GM23248 (cell line): ENCODE data around the gene IGF2BP2. TPM values are rescaled to one million over a fixed set of nuclear protein-coding genes. Genes with fewer than 3 reads are reported as not detected.
A peak's percentile ranks its signal among the peaks of the same experiment; 100 is the strongest.

ENCODE experiments used
- DNase-seq: peaks from one replicate; pipeline ENCODE4 v3.0.0-alpha.2; 2015
- H2AFZ ChIP-seq: fragments of 200-600 bp; sonication (generic); 2 replicates; pipeline ENCODE4 v1.6.1; 2016; ENCODE audit warnings: antibody characterized with exemption
- H3F3A ChIP-seq: fragments of 200-600 bp; sonication (generic); 2 replicates; pipeline ENCODE4 v1.6.1; 2016; ENCODE audit warnings: mild to moderate bottlenecking, antibody characterized with exemption, mixed run types; ENCODE audit not compliant: insufficient read depth
- H3K27ac ChIP-seq: fragments of 200-600 bp; sonication (generic); 2 replicates; pipeline ENCODE4 v1.5.1; 2016; ENCODE audit warnings: mild to moderate bottlenecking
- H3K27me3 ChIP-seq: fragments of 200-600 bp; sonication (generic); replicated peaks from 2 replicates; pipeline ENCODE4 v1.6.1; 2016; ENCODE audit warnings: mild to moderate bottlenecking; ENCODE audit not compliant: insufficient read depth
- H3K36me3 ChIP-seq: fragments of 200-600 bp; sonication (generic); 2 replicates; pipeline ENCODE4 v1.6.1; 2016; ENCODE audit warnings: low read depth, mild to moderate bottlenecking
- H3K4me1 ChIP-seq: fragments of 200-600 bp; sonication (generic); 2 replicates; pipeline ENCODE4 v1.6.1; 2016; ENCODE audit warnings: mild to moderate bottlenecking; ENCODE audit not compliant: insufficient read depth
- H3K4me2 ChIP-seq: fragments of 200-600 bp; sonication (generic); one replicate; pipeline ENCODE4 v1.6.1; 2016; ENCODE audit warnings: mild to moderate bottlenecking; ENCODE audit not compliant: unreplicated experiment
- H3K4me3 ChIP-seq: fragments of 200-600 bp; sonication (generic); 2 replicates; pipeline ENCODE4 v1.5.1; 2016; ENCODE audit warnings: mild to moderate bottlenecking
- H3K79me2 ChIP-seq: fragments of 200-600 bp; sonication (generic); 2 replicates; pipeline ENCODE4 v1.6.1; 2016; ENCODE audit warnings: mild to moderate bottlenecking; ENCODE audit not compliant: insufficient read depth
- H3K9ac ChIP-seq: fragments of 200-600 bp; sonication (generic); 2 replicates; pipeline ENCODE4 v1.6.1; 2016; ENCODE audit warnings: mild to moderate bottlenecking
- H3K9me2 ChIP-seq: fragments of 200-600 bp; sonication (generic); 2 replicates; pipeline ENCODE4 v1.6.1; 2016; ENCODE audit warnings: mixed run types, mild to moderate bottlenecking, moderate library complexity; ENCODE audit not compliant: insufficient read depth
- H3K9me3 ChIP-seq: fragments of 200-600 bp; sonication (generic); one replicate; pipeline ENCODE4 v1.6.1; 2017; ENCODE audit warnings: low read depth
- H4K20me1 ChIP-seq: fragments of 200-600 bp; sonication (generic); 2 replicates; pipeline ENCODE4 v1.6.0; 2016; ENCODE audit not compliant: insufficient read depth
- EZH2 ChIP-seq: fragments of 200-600 bp; sonication (generic); IDR thresholded peaks from 2 replicates; pipeline ENCODE4 v1.6.1; 2018; ENCODE audit warnings: antibody characterized with exemption, mild to moderate bottlenecking; ENCODE audit not compliant: insufficient read depth, poor library complexity, severe bottlenecking
- EZH2phosphoT487 ChIP-seq: fragments of 200-600 bp; sonication (generic); IDR thresholded peaks from 2 replicates; pipeline ENCODE4 v1.6.1; 2018; ENCODE audit warnings: antibody characterized with exemption, moderate library complexity, mild to moderate bottlenecking, low read depth; ENCODE audit not compliant: insufficient read depth
- WGBS, 2 experiments: methylation state at CpG; one replicate each; pipeline ENCODE4 v1.1.6; 2015 to 2017; ENCODE audit warnings: low lambda C conversion rate in 2 of 2, low coverage in 1 of 2; ENCODE audit errors: missing lambda C conversion rate in 2 of 2; 5-methylcytosine and 5-hydroxymethylcytosine counted together
- in situ Hi-C: fragments of 300-500 bp; cut with MboI; formaldehyde crosslinking; loops from 2 replicates; pipeline ENCODE4 v1.15.0; 2020
- polyA plus RNA-seq: library from polyadenylated mRNA; unstranded; fragments of >200 nt; fragmentation: Nextera tagmentation; extraction: Ambion mirVana; gene quantifications from 2 replicates; pipeline ENCODE4 v1.2.1, GENCODE V29; 2016
- total RNA-seq: library from RNA; depleted of rRNA; stranded (reverse); fragments of >200 nt; shearing (Covaris generic); gene quantifications from 2 replicates; pipeline ENCODE4 v1.2.3, GENCODE V29; 2014

Gene IGF2BP2
- total and polyA plus RNA-seq, 2 experiments from 2014 or later, result 60.6 to 62.5 TPM

GRCh38 chr3:185828755-185829154, 3.9 kb upstream of the IGF2BP2 start:
- TF ChIP-seq EZH2, result no peak
- no peak for TF ChIP-seq EZH2phosphoT487
- in situ Hi-C loops, result no loop called here
- no peak overlapping the region for H3K4me2 ChIP-seq

GRCh38 chr3:185827595-185828344, 2.9 kb upstream of the IGF2BP2 start:
- WGBS, 2 experiments, result 93 to 95% methylated on average over 10 of the region's 10 CpGs
- H3K4me2 ChIP-seq, result no peak overlapping the region
- H3K27ac ChIP-seq, result no peak overlapping the region
- H3K79me2 ChIP-seq, result peaks cover 39% of the 10 kb centered on the region
- H3K9me2 ChIP-seq, result no peaks in the 10 kb centered on the region
- in situ Hi-C loops, result no loop called here
- H3K9ac ChIP-seq, result no peak overlapping the region
- H2AFZ ChIP-seq, result no peak overlapping the region
- H3K36me3 ChIP-seq, result 0 out of 2 replicates have a peak, but pooled peaks cover 4% of the 10 kb centered on the region
- no peaks in the 10 kb centered on the region for H3K9me3 ChIP-seq
- no peaks in the 10 kb centered on the region for H3K27me3 ChIP-seq
- no peaks in the 10 kb centered on the region; the same call in 1 of the 2 replicates for H3K4me1 ChIP-seq
- no peak for TF ChIP-seq EZH2phosphoT487
- no peak for TF ChIP-seq EZH2
- DNase-seq, result no peak
- no peaks in the 10 kb centered on the region; the same call in 1 of the 2 replicates for H3F3A ChIP-seq
- H3K4me3 ChIP-seq, result no peak overlapping the region
- no peaks in the 10 kb centered on the region for H4K20me1 ChIP-seq

More at GRCh38 chr3:185828755-185829154, 3.9 kb upstream of the IGF2BP2 start:
- no peaks in the 10 kb centered on the region for H4K20me1 ChIP-seq
- no peaks in the 10 kb centered on the region for H3F3A ChIP-seq
- H3K9me2 ChIP-seq, result no peaks in the 10 kb centered on the region
- H3K36me3 ChIP-seq, result 0 out of 2 replicates have a peak, but pooled peaks cover 4% of the 10 kb centered on the region
- H3K4me3 ChIP-seq, result no peak overlapping the region
- no peaks in the 10 kb centered on the region; the same call in 1 of the 2 replicates for H3K4me1 ChIP-seq
- 88 to 90% methylated on average over 3 of the region's 3 CpGs for WGBS, 2 experiments
- H3K9ac ChIP-seq, result no peak overlapping the region
- H3K9me3 ChIP-seq, result no peaks in the 10 kb centered on the region
- no peak overlapping the region for H2AFZ ChIP-seq
- no peak overlapping the region for H3K27ac ChIP-seq
- H3K27me3 ChIP-seq, result no peaks in the 10 kb centered on the region
- H3K79me2 ChIP-seq, result peaks cover 30% of the 10 kb centered on the region
- DNase-seq, result no peak

- Histone ChIP-seq H3K27me3 (no peaks in the 10 kb centered on the region), H3K4me3 (peak overlapping the region; percentile 95), H4K20me1 (no peaks in the 10 kb centered on the region), H3F3A (peaks cover 17% of the 10 kb centered on the region), H3K36me3 (0 out of 2 replicates have a peak, but pooled peaks cover 4% of the 10 kb centered on the region), H3K9me2 (no peaks in the 10 kb centered on the region), H2AFZ (peak overlapping the region; percentile 76), H3K27ac (peak overlapping the region; percentile 28; the same call in 1 of the 2 replicates), H3K9me3 (no peaks in the 10 kb centered on the region), H3K4me1 (peaks cover 8% of the 10 kb centered on the region), H3K4me2 (peak overlapping the region; percentile 84), H3K79me2 (peaks cover 58% of the 10 kb centered on the region), H3K9ac (peak overlapping the region; percentile 80)
- TF ChIP-seq EZH2 (no peak), EZH2phosphoT487 (no peak)
- WGBS, 2 experiments, result 1 to 3% methylated on average over 44 to 88 of the region's 90 CpGs
- DNase-seq, result peak; percentile 68
- in situ Hi-C loops, result no loop called here
Measured at GRCh38 chr3:185825639-185826481, 1.0 kb upstream of the IGF2BP2 start.

- peak overlapping the region; percentile 98 for H3K9ac ChIP-seq
- peak overlapping the region; percentile 86 for H3K27ac ChIP-seq
- H3K9me2 ChIP-seq, result no peaks in the 10 kb centered on the region
- H3K4me1 ChIP-seq, result peaks cover 23% of the 10 kb centered on the region
- TF ChIP-seq EZH2phosphoT487 (no peak), EZH2 (no peak)
- H3K27me3 ChIP-seq, result no peaks in the 10 kb centered on the region
- H2AFZ ChIP-seq, result 0 out of 2 replicates have a peak overlapping the region, but pooled peaks have one; percentile 39
- peaks cover 32% of the 10 kb centered on the region for H3F3A ChIP-seq
- no peaks in the 10 kb centered on the region for H4K20me1 ChIP-seq
- peak overlapping the region; percentile 93 for H3K4me2 ChIP-seq
- peak overlapping the region; percentile 95 for H3K4me3 ChIP-seq
- no peaks in the 10 kb centered on the region for H3K9me3 ChIP-seq
- DNase-seq, result peak; percentile 66
- H3K79me2 ChIP-seq, result peaks cover 74% of the 10 kb centered on the region
- H3K36me3 ChIP-seq, result no peaks in the 10 kb centered on the region
- in situ Hi-C loops, result no loop called here
- WGBS, 2 experiments, result 2% methylated on average over 9 to 65 of the region's 89 CpGs
Measured at GRCh38 chr3:185824051-185825005, 514 bp downstream of the IGF2BP2 start.
